Mesendoderm (in vitro differentiated cells): ENCODE measurements around the gene FAM13A.

ENCODE experiments used
- DNase-seq: peaks from one replicate; pipeline ENCODE4 v3.0.0; 2013
- H2AK5ac ChIP-seq: 2 replicates; pipeline ENCODE4 v1.6.1; 2013; ENCODE audit warnings: low read length, inconsistent platforms
- H2BK120ac ChIP-seq: 2 replicates; pipeline ENCODE4 v1.6.1; 2013; ENCODE audit warnings: low read depth, mild to moderate bottlenecking, low read length, moderate library complexity, mixed read lengths
- H2BK15ac ChIP-seq: replicated peaks from 2 replicates; pipeline ENCODE4 v1.6.1; 2013; ENCODE audit warnings: low read depth, mild to moderate bottlenecking, moderate library complexity
- H2BK5ac ChIP-seq: 2 replicates; pipeline ENCODE4 v1.6.1; 2013; ENCODE audit warnings: low read length, inconsistent platforms
- H3K18ac ChIP-seq: 2 replicates; pipeline ENCODE4 v1.6.1; 2013; ENCODE audit warnings: mild to moderate bottlenecking, low read length, mixed read lengths
- H3K23ac ChIP-seq: one replicate; pipeline ENCODE4 v1.6.1; 2013; ENCODE audit warnings: low read length
- H3K27ac ChIP-seq: 2 replicates; pipeline ENCODE4 v1.5.1; 2013; ENCODE audit warnings: low read depth, mild to moderate bottlenecking, inconsistent platforms, low read length, moderate library complexity
- H3K27me3 ChIP-seq: 2 replicates; pipeline ENCODE4 v1.6.1; 2013; ENCODE audit warnings: low read length, control low read depth, mild to moderate bottlenecking, inconsistent platforms; ENCODE audit not compliant: insufficient read depth, poor library complexity
- H3K36me3 ChIP-seq: 2 replicates; pipeline ENCODE4 v1.6.1; 2013; ENCODE audit warnings: low read length, inconsistent platforms; ENCODE audit not compliant: control insufficient read depth, insufficient read depth
- H3K4ac ChIP-seq: one replicate; pipeline ENCODE4 v1.6.1; 2013; ENCODE audit warnings: low read depth, mild to moderate bottlenecking, low read length, moderate library complexity
- H3K4me1 ChIP-seq: 2 replicates; pipeline ENCODE4 v1.6.1; 2013; ENCODE audit warnings: low read depth, low read length, inconsistent platforms; ENCODE audit not compliant: control insufficient read depth
- H3K4me2 ChIP-seq: 2 replicates; pipeline ENCODE4 v1.6.1; 2013; ENCODE audit warnings: low read length
- H3K4me3 ChIP-seq: 2 replicates; pipeline ENCODE4 v1.5.1; 2013; ENCODE audit warnings: mild to moderate bottlenecking, low read length
- H3K56ac ChIP-seq: one replicate; pipeline ENCODE4 v1.6.1; 2013; ENCODE audit warnings: low read length
- H3K79me1 ChIP-seq: 2 replicates; pipeline ENCODE4 v1.6.1; 2013; ENCODE audit warnings: low read length, inconsistent platforms
- H3K79me2 ChIP-seq: 2 replicates; pipeline ENCODE4 v1.6.1; 2013; ENCODE audit warnings: mild to moderate bottlenecking, low read length; ENCODE audit not compliant: control insufficient read depth, insufficient read depth
- H3K9ac ChIP-seq: 2 replicates; pipeline ENCODE4 v1.6.1; 2013; ENCODE audit warnings: low read length, inconsistent platforms
- H4K5ac ChIP-seq: one replicate; pipeline ENCODE4 v1.6.1; 2013; ENCODE audit warnings: low read length
- H4K8ac ChIP-seq: one replicate; pipeline ENCODE4 v1.6.1; 2013; ENCODE audit warnings: low read depth, mild to moderate bottlenecking, control low read depth, low read length, moderate library complexity
- WGBS: extraction: QIAGEN DNeasy Blood & Tissue Kit; methylation state at CpG from one replicate; pipeline ENCODE4 v1.1.7; 2013; ENCODE audit warnings: low lambda C conversion rate, missing lambda C conversion rate; ENCODE audit not compliant: insufficient coverage; ENCODE audit errors: extremely low coverage; 5-methylcytosine and 5-hydroxymethylcytosine counted together

FAM13A gene

DNA sequence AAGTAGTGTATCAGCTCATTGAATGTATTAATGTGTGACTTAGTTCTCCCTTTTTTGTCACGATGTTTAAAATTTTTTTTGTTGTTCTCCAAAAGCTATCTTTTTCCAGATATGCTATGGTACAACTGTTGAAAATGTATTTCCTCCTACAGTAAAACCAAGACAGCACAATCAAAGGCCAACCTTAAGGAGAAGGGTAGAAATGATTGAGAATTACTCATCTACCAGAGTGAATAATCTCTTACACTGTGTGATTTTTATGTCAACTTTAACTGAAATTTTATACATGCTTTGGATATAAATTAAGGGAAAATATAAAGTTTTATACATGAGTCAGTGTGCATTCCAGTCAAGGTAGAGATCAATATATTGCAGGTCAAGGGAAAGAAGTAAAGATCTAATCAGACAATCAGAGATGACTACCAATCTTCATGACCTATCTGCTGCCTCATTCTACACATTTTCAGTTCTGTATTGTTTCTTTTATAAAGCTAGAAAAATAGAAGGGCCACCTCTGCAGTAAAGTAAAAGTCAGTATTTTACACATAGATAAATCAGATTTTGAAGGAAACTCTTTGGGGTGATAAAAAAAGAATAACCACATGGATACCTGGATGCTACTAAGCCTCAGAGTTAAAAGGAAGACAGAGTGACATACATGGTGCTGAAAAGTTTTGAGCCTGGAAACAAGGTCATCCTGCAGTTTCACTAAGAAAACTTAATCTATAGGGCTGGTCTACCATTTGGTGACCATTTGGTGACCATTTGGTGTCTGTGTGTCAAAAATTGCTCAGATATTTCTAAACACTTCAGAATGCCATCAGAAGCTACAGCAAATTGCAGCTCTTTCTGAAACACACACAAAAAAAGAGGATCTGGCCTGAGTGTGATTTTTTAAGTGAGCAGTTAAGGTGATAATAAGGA lies 1.6 kb downstream of the FAM13A start:
- Histone ChIP-seq H3K27me3 (no peaks in the 10 kb centered on the region), H3K4me2 (peak overlapping the region; percentile 79), H3K4me3 (peak overlapping the region; percentile 37), H3K18ac (no peak overlapping the region), H3K23ac (peak overlapping the region; percentile 49), H3K79me1 (peaks cover 9% of the 10 kb centered on the region), H3K9ac (peak overlapping the region; percentile 61), H3K4ac (no peak overlapping the region), H3K4me1 (peaks cover 6% of the 10 kb centered on the region), H2AK5ac (no peak overlapping the region), H3K27ac (no peak overlapping the region), H3K56ac (peak overlapping the region; percentile 80), H2BK15ac (no peak overlapping the region), H4K5ac (no peak overlapping the region), H2BK5ac (no peak overlapping the region), H4K8ac (no peak overlapping the region), H2BK120ac (no peak overlapping the region), H3K79me2 (peaks cover 46% of the 10 kb centered on the region), H3K36me3 (no peaks in the 10 kb centered on the region)
- WGBS = no CpG with 5 or more reads among the region's 1 CpG
- peak; percentile 70 for DNase-seq

DNA sequence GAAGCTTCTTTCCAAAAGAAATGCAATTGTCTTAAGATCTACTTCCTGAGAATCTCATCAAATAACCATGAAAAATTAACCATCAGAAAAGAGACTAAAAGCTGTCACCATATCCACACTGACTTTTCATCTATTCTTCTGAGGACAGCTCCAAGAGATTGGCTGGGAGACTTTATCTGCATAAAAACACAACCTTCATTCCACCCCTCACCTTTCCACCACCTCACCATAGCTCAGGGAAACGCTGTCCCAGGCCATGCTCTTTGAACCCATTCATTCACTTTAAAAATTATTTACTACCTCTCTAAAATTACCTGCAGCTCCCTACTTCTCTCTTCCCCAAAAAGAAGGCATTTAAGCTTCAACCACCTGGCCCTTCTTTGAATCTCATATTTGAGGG lies 2.4 kb downstream of the FAM13A start:
- Histone ChIP-seq H2BK5ac (no peak overlapping the region), H2BK120ac (no peak overlapping the region), H2BK15ac (no peak overlapping the region), H3K56ac (peak overlapping the region; percentile 40), H3K4ac (no peak overlapping the region), H4K5ac (no peak overlapping the region), H3K36me3 (no peaks in the 10 kb centered on the region), H3K4me3 (no peak overlapping the region), H3K4me1 (peaks cover 6% of the 10 kb centered on the region), H3K23ac (no peak overlapping the region), H3K18ac (no peak overlapping the region), H3K79me1 (peaks cover 13% of the 10 kb centered on the region), H4K8ac (no peak overlapping the region), H3K27me3 (no peaks in the 10 kb centered on the region), H3K79me2 (peaks cover 54% of the 10 kb centered on the region), H3K27ac (no peak overlapping the region), H2AK5ac (no peak overlapping the region), H3K9ac (peak overlapping the region; percentile 32), H3K4me2 (peak overlapping the region; percentile 10)
- no CpG with 5 or more reads among the region's 1 CpG for WGBS
- DNase-seq = no peak

- Histone ChIP-seq H3K79me2 (peaks cover 57% of the 10 kb centered on the region), H3K27me3 (no peaks in the 10 kb centered on the region), H3K4me1 (peaks cover 6% of the 10 kb centered on the region), H2BK15ac (no peak overlapping the region), H3K36me3 (no peaks in the 10 kb centered on the region), H3K4me3 (no peak overlapping the region), H3K23ac (no peak overlapping the region), H3K9ac (no peak overlapping the region), H2BK120ac (no peak overlapping the region), H4K5ac (no peak overlapping the region), H2AK5ac (no peak overlapping the region), H3K56ac (no peak overlapping the region), H4K8ac (no peak overlapping the region), H3K27ac (no peak overlapping the region), H3K79me1 (peaks cover 13% of the 10 kb centered on the region), H3K4ac (no peak overlapping the region), H2BK5ac (no peak overlapping the region), H3K18ac (no peak overlapping the region), H3K4me2 (no peak overlapping the region)
- no CpG with 5 or more reads among the region's 2 CpGs for WGBS
- no peak for DNase-seq
Measured at GRCh38 chr4:89049853-89050252, 7.1 kb downstream of the FAM13A start.

GRCh38 chr4:89048906-89049601 lies 7.9 kb downstream of the FAM13A start:
- no peak for DNase-seq
- H3K4ac ChIP-seq = no peak overlapping the region
- H3K4me2 ChIP-seq = no peak overlapping the region

DNA sequence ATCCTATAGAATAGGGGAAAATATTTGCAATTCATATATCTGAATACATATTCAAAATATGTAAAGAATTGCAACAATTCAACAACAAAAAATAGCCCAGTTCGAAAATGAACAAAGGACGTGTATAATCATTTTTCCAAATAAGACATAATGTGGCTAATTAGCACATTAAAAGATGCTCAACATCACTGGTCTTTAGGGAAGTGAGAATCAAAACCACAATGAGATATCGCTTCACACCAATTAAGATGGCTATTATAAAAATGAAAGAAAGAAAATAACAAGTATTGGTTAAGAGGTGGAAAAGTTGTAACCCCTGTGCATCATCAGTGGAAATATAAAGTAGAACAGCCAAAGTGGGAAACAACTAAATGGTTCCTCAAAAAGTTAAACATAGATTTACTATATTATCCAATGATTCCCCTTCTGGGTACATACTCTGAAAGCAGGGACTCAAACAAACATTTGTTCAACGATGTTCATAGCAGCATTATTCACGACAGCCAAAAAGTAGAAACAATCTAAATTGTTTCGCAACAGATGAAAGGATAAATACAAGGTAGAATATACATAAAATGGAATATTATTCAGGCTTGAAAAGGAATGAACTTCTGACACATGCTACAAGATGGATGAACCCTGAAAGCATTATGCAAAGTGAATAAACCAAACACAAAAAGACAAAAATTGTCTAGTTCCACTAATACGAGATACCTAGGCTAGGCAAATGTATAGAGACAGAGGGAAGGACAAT lies 12.7 kb downstream of the FAM13A start:
- H3K56ac ChIP-seq = no peak overlapping the region
- no peak overlapping the region for H3K9ac ChIP-seq
- H2BK5ac ChIP-seq = no peak overlapping the region
- H3K27me3 ChIP-seq = no peaks in the 10 kb centered on the region
- no peak overlapping the region for H3K4me2 ChIP-seq
- no peak overlapping the region for H3K4me3 ChIP-seq
- no peak overlapping the region for H2BK120ac ChIP-seq
- H3K4ac ChIP-seq = no peak overlapping the region
- H4K5ac ChIP-seq = no peak overlapping the region
- H4K8ac ChIP-seq = no peak overlapping the region
- H3K23ac ChIP-seq = no peak overlapping the region
- no peaks in the 10 kb centered on the region for H3K36me3 ChIP-seq
- no peak overlapping the region for H2AK5ac ChIP-seq
- peaks cover 22% of the 10 kb centered on the region for H3K79me2 ChIP-seq
- H3K79me1 ChIP-seq = peaks cover 5% of the 10 kb centered on the region
- no peaks in the 10 kb centered on the region for H3K4me1 ChIP-seq
- no peak overlapping the region for H3K27ac ChIP-seq
- no peak overlapping the region for H2BK15ac ChIP-seq
- no peak for DNase-seq
- no peak overlapping the region for H3K18ac ChIP-seq
- WGBS = no CpG with 5 or more reads among the region's 7 CpGs

More at GRCh38 chr4:89048906-89049601, 7.9 kb downstream of the FAM13A start:
- H2BK120ac ChIP-seq = no peak overlapping the region
- H3K27me3 ChIP-seq = no peaks in the 10 kb centered on the region
- no peak overlapping the region for H3K56ac ChIP-seq
- no peak overlapping the region for H2AK5ac ChIP-seq
- H3K9ac ChIP-seq = no peak overlapping the region
- no CpG with 5 or more reads among the region's 4 CpGs for WGBS
- H2BK5ac ChIP-seq = no peak overlapping the region
- no peak overlapping the region for H2BK15ac ChIP-seq
- H3K79me1 ChIP-seq = peaks cover 13% of the 10 kb centered on the region
- H3K23ac ChIP-seq = no peak overlapping the region
- H3K27ac ChIP-seq = no peak overlapping the region
- no peak overlapping the region for H3K4me3 ChIP-seq
- peaks cover 54% of the 10 kb centered on the region for H3K79me2 ChIP-seq
- no peak overlapping the region for H3K18ac ChIP-seq
- H4K5ac ChIP-seq = no peak overlapping the region
- H3K4me1 ChIP-seq = peaks cover 5% of the 10 kb centered on the region
- H4K8ac ChIP-seq = no peak overlapping the region
- H3K36me3 ChIP-seq = no peaks in the 10 kb centered on the region
